Body of pancreas (tissue), 4 donors: ENCODE data around the gene COL18A1. TPM values are rescaled to one million over a fixed set of nuclear protein-coding genes. Genes with fewer than 3 reads are reported as not detected.

Source experiments
- ATAC-seq: fragments of 150-250 bp; one replicate; pipeline ENCODE4 v1.9.1; 2016
- DNase-seq, 4 donors: peaks; one replicate each; pipeline ENCODE4 v3.0.0-alpha.2; 2019
- H3K27ac ChIP-seq, 4 donors: fragments of 200-600 bp; sonication (generic); 1 replicate in 3 of 4; 2 replicates in 1 of 4; pipeline versions ENCODE4 v1.5.1 to v1.6.1; 2016 to 2019; ENCODE audit warnings: mild to moderate bottlenecking in 1 of 4, mixed read lengths in 1 of 4, moderate library complexity in 1 of 4
- H3K27me3 ChIP-seq, 2 donors: fragments of 200-600 bp; sonication (generic); one replicate each; pipeline ENCODE4 v1.6.0; 2016; ENCODE audit warnings: mild to moderate bottlenecking in 1 of 2
- H3K36me3 ChIP-seq, 2 donors: fragments of 200-600 bp; sonication (generic); replicated peaks in 1 of 2; 2 replicates each; pipeline ENCODE4 v1.5.1; 2016; ENCODE audit warnings: low read depth in 2 of 2; ENCODE audit not compliant: insufficient read depth in 1 of 2
- H3K4me1 ChIP-seq: fragments of 200-600 bp; sonication (generic); one replicate; pipeline ENCODE4 v1.6.0; 2016
- H3K4me3 ChIP-seq, 2 donors: fragments of 200-600 bp; sonication (generic); 1 replicate in 1 of 2; 2 replicates in 1 of 2; pipeline ENCODE4 v1.5.1; 2016 to 2019
- H3K9me3 ChIP-seq, 3 donors: fragments of 200-600 bp; sonication (generic); 1 replicate in 2 of 3; 2 replicates in 1 of 3; pipeline ENCODE4 v1.5.1; 2016
- POLR2A ChIP-seq, 3 donors: fragments of 450-650 bp; IDR thresholded peaks; one replicate each; pipeline ENCODE4 v1.6.1; 2016; ENCODE audit warnings: antibody characterized with exemption in 3 of 3, mild to moderate bottlenecking in 2 of 3
- WGBS, 2 donors: methylation state at CpG; one replicate each; pipeline ENCODE4 v1.1.5; 2017; 5-methylcytosine and 5-hydroxymethylcytosine counted together
- intact Hi-C: fragments of 100-400 bp; cut with DNase I; formaldehyde crosslinking; loops from one replicate; pipeline ENCODE4 v1.15.1; 2023
- total RNA-seq, 2 donors: library from RNA; depleted of rRNA; stranded (reverse); fragments of >200 nt; gene quantifications; one replicate each; pipeline ENCODE4 v1.1.0, GENCODE V29; 2016
- TF ChIP-seq, protein P1 (sequence below), 7 experiments: fragments of 450-650 bp in 4 of 7; fragments of 200-600 bp in 3 of 7; sonication (generic) in 3 of 7; IDR thresholded peaks; one replicate each; pipeline ENCODE4 v1.5.1; 2016 to 2019; ENCODE audit warnings: antibody characterized with exemption in 7 of 7

The COL18A1 gene
- total RNA-seq, 2 donors from 2014 or later = 108 to 284 TPM

DNA sequence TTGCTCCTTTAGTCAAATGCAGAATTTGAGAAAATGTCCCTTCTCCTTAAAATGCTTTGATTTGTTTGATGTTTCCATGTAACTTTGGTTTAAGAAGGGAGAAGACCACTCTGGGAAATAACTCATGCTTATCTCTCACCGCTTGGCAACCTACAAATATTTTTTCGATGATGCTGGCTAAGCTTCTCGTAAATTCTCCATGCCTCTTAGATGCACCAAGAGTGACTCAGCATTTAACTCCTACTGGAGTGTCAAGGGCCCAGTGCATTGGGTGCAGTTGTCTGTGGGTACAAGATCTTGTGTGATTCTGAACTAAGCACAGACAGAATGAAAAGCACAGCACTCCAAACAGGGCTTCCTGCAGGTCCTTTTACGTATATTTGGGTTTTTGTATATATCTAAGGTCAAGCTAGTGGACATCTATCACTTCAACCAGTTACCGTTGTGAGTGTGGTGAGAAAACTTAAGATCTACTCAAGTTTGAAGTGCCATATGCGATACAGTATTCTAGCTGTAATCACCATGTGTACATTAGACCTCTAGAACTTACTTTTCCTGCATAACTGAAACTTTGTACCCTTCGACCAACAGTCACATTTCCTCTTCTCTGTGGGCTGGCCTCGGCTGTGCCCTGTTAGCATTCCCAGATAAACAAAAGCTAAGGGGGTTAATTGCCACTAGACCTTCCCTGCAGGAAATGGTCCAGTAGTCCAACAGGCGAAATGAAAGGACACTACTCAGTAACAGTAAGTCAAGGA is 55.8 kb downstream of the COL18A1 start:
- no peaks in the 10 kb centered on the region for H3K36me3 ChIP-seq
- TF ChIP-seq, protein P1, sequence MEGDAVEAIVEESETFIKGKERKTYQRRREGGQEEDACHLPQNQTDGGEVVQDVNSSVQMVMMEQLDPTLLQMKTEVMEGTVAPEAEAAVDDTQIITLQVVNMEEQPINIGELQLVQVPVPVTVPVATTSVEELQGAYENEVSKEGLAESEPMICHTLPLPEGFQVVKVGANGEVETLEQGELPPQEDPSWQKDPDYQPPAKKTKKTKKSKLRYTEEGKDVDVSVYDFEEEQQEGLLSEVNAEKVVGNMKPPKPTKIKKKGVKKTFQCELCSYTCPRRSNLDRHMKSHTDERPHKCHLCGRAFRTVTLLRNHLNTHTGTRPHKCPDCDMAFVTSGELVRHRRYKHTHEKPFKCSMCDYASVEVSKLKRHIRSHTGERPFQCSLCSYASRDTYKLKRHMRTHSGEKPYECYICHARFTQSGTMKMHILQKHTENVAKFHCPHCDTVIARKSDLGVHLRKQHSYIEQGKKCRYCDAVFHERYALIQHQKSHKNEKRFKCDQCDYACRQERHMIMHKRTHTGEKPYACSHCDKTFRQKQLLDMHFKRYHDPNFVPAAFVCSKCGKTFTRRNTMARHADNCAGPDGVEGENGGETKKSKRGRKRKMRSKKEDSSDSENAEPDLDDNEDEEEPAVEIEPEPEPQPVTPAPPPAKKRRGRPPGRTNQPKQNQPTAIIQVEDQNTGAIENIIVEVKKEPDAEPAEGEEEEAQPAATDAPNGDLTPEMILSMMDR (IDR thresholded peaks at IDR 0.05) = no peak
- TF ChIP-seq POLR2A (IDR thresholded peaks at IDR 0.05) = no peak
- H3K9me3 ChIP-seq = peaks cover 0 to 5% (median 0%) of the 10 kb centered on the region in 3 donors
- H3K4me1 ChIP-seq = peaks cover 7% of the 10 kb centered on the region
- ATAC-seq (no peak), DNase-seq (no peak)
- H3K27ac ChIP-seq = no peak overlapping the region
- no peaks in the 10 kb centered on the region for H3K27me3 ChIP-seq
- 65 to 71% methylated on average over 9 of the region's 9 CpGs for WGBS, 2 donors
- H3K4me3 ChIP-seq = no peak overlapping the region
- intact Hi-C loops = no loop called here

DNA sequence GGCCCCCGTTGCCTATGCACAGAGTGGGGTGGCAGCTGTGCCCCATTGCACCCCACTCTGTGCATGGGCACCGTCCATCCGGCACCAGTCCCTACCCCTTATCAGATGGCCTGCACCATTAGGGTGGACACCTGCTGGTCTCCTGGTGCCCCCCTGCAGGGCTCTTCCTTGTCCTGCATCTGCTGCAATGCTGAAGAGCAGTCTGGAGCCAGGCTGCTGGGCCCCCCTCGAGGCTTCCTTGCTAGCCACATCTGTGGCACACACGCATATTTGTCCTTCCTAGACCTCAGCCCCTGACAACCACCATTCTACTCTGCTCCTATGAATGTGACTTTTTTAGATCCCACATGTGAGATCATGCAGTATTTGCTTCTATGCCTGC is 56.4 kb downstream of the COL18A1 start:
- Histone ChIP-seq H3K27ac (no peak overlapping the region), H3K27me3 (no peaks in the 10 kb centered on the region), H3K36me3 (no peaks in the 10 kb centered on the region), H3K9me3 (peaks cover 0 to 5% (median 0%) of the 10 kb centered on the region in 3 donors), H3K4me1 (peaks cover 2% of the 10 kb centered on the region), H3K4me3 (no peak overlapping the region)
- intact Hi-C loops = no loop called here
- WGBS, 2 donors = 86 to 91% methylated on average over 3 to 5 of the region's 5 CpGs
- ATAC-seq (no peak), DNase-seq (no peak)
- no peak for TF ChIP-seq POLR2A (IDR thresholded peaks at IDR 0.05)
- TF ChIP-seq, protein P1 (IDR thresholded peaks at IDR 0.05) = no peak

DNA sequence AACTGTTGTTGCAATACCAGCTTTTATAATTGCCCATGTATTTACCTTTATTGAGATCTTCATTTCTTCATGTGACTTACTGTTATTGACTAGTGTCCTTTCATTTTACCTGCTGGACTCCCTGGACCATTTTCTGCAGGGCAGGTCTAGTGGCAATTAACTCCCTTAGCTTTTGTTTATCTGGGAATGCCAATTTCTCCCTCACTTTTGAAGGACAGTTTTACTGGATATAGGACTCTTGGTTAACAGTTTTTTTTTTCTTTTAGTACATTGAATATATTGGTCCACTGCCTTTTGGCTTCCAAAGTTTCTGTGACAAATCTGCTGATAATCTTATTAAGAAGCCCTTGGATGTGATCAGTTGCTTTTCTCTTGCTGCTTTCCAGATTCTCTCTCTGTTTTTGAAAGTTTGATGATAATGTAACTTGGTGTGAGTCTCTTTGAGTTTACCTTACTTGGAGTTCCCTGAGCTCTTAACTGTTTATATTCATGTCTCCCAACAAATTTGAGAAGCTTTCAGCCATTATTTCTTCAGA is 56.9 kb downstream of the COL18A1 start:
- TF ChIP-seq, protein P1 (IDR thresholded peaks at IDR 0.05) = no peak
- no peak for TF ChIP-seq POLR2A (IDR thresholded peaks at IDR 0.05)
- H3K9me3 ChIP-seq = peaks cover 0 to 5% (median 0%) of the 10 kb centered on the region in 3 donors
- DNase-seq (no peak), ATAC-seq (no peak)
- H3K36me3 ChIP-seq = no peaks in the 10 kb centered on the region
- H3K4me3 ChIP-seq = no peak overlapping the region
- intact Hi-C loops = no loop called here
- no peak overlapping the region for H3K27ac ChIP-seq
- no peaks in the 10 kb centered on the region for H3K4me1 ChIP-seq
- no peaks in the 10 kb centered on the region for H3K27me3 ChIP-seq

DNA sequence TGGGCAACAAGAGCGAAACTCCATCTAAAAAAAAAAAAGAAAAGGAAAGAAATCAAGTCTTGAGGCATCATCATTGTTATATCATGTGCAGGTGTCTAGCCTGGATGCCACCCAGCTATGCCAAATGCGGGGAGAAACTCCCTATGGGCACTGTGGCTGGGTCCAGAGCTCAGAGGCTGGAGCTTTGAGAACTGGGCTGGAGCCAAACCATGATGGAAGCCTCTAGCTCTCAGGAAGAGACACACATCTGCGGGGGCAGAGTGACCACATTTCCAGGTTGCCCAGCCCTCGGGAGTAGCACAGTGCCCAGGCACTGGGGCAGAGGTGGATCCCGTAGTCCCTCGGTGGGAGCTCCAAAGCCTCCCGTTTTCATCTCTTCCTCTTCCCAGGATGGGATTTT is 58.9 kb downstream of the COL18A1 start:
- 89 to 92% methylated on average over 2 to 7 of the region's 7 CpGs for WGBS, 2 donors
- no peak for DNase-seq

More for the DNA sequence above, 58.9 kb downstream of the COL18A1 start:
- no peak for ATAC-seq
- Histone ChIP-seq H3K27me3 (no peaks in the 10 kb centered on the region), H3K4me1 (peaks cover 4% of the 10 kb centered on the region), H3K4me3 (no peak overlapping the region), H3K9me3 (peaks cover 0 to 5% (median 0%) of the 10 kb centered on the region in 3 donors), H3K27ac (no peak overlapping the region), H3K36me3 (no peaks in the 10 kb centered on the region)
- no peak for TF ChIP-seq POLR2A (IDR thresholded peaks at IDR 0.05)
- TF ChIP-seq, protein P1 (IDR thresholded peaks at IDR 0.05) = no peak
- intact Hi-C loops = no loop called here
